ENCODE results near the gene ZNF205. TPM values are rescaled to one million over a fixed set of nuclear protein-coding genes. Genes with fewer than 3 reads are reported as not detected.

Gene ZNF205
- total and polyA plus RNA-seq, 2 of the 8 experiments (the other 6 are each of a cell fraction or from before 2014, with no cell fraction given), result 19.1 to 19.9 TPM

DNA sequence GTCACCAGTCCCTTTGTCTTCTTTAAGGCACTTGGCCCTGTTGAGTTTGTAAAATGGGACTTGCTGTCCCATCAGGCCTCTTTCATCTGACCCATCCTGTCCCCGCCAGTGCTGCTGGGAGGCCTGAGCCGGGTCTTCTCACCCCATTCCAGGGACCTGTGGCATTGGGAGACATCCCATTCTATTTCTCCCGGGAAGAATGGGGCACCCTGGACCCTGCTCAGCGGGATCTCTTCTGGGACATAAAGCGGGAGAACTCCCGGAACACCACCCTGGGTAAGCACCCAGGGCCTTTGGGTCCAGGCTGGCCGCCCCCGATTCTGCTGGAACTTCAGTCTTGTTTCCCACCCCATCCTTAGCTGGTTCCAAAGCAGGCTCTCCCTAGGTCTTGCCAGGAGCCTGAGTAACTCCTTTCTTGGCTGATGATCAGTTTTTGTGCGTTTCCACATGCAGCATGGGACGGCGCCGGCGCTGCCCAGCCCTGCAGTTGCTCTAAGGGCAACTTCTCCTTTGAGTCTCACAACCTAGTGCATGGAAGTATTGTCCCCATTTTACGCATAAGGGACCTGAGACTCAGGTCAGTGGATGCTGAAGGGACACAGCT is 26.5 kb downstream of the ZNF205 start:
- Histone ChIP-seq H3K79me2 (ENCODE audit: control insufficient read depth in 1 of 2, insufficient read depth in 2 of 2, low read length in 2 of 2) (peaks cover 4 to 6% of the 10 kb centered on the region in 2 experiments), H3K4me1 (replicated peaks in 1 of 4; ENCODE audit: control insufficient read depth in 3 of 4, insufficient read depth in 4 of 4, low read length in 3 of 4) (no peaks in the 10 kb centered on the region), H3K18ac (ENCODE audit: extremely low read depth, low read length) (no peak overlapping the region), H3K9ac (replicated peaks in 1 of 4; ENCODE audit: extremely low read depth in 1 of 4, low read depth in 3 of 4, low read length in 3 of 4) (no peak overlapping the region), H3K36me3 (ENCODE audit: control insufficient read depth in 2 of 4, insufficient read depth in 4 of 4, low read length in 3 of 4) (peaks cover 0 to 8% (median 3%) of the 10 kb centered on the region in 4 experiments; a peak in 4 of 8 replicates), H3K4me3 (ENCODE audit: extremely low read depth in 1 of 4, insufficient read depth in 2 of 4, low read depth in 3 of 4, low read length in 4 of 4) (no peak overlapping the region), H4K8ac (ENCODE audit: extremely low read depth, insufficient read depth, low read length) (no peak overlapping the region), H3K27me3 (replicated peaks in 1 of 4; ENCODE audit: control insufficient read depth in 3 of 4, extremely low read depth in 1 of 4, insufficient read depth in 3 of 4, low read length in 3 of 4) (no peaks in the 10 kb centered on the region), H3K79me1 (ENCODE audit: low read depth, low read length) (no peaks in the 10 kb centered on the region; the same call in 1 of the 2 replicates), H3K27ac (ENCODE audit: low read depth, low read length) (no peak overlapping the region), H2BK12ac (ENCODE audit: low read depth, low read length) (no peak overlapping the region), H2BK120ac (replicated peaks; ENCODE audit: low read depth, low read length) (no peak overlapping the region), H2BK20ac (ENCODE audit: low read length) (no peak overlapping the region), H2BK5ac (ENCODE audit: low read depth, low read length) (no peak overlapping the region), H2AFZ (ENCODE audit: low read length) (no peak overlapping the region), H4K20me1 (replicated peaks in 1 of 2; ENCODE audit: control insufficient read depth in 1 of 2, insufficient read depth in 2 of 2, low read length in 2 of 2) (peaks cover 0 to 7% of the 10 kb centered on the region in 2 experiments), H3K23ac (ENCODE audit: insufficient read length) (no peak overlapping the region), H3K9me3 (ENCODE audit: insufficient read depth in 2 of 2, low read depth in 1 of 2, low read length in 1 of 2) (no peaks in the 10 kb centered on the region), H2BK15ac (ENCODE audit: low read length) (no peak overlapping the region), H3K4ac (replicated peaks; ENCODE audit: insufficient read length, low read depth, low read length) (no peak overlapping the region), H2AK5ac (ENCODE audit: low read depth, low read length) (no peak overlapping the region), H3K56ac (replicated peaks; ENCODE audit: insufficient read length, low read depth, low read length) (no peak overlapping the region), H3K14ac (ENCODE audit: insufficient read length) (no peak overlapping the region), H4K91ac (replicated peaks; ENCODE audit: insufficient read length, low read length) (no peak overlapping the region), H3K23me2 (ENCODE audit: low read depth, low read length) (peaks cover 6% of the 10 kb centered on the region; the same call in 1 of the 2 replicates), H3K4me2 (ENCODE audit: insufficient read depth in 1 of 2, low read depth in 2 of 2, low read length in 2 of 2) (no peak overlapping the region), H4K5ac (ENCODE audit: insufficient read length, low read depth, low read length) (no peak overlapping the region)
- 83% methylated on average over 14 of the region's 14 CpGs; no CpG with 5 or more reads in 1 of the 2 experiments for WGBS, 2 experiments (ENCODE audit: extremely low coverage in 1 of 2, insufficient coverage in 1 of 2, insufficient read length in 1 of 2, insufficient replicate concordance in 2 of 2, low coverage in 1 of 2, low lambda C conversion rate in 2 of 2, missing lambda C conversion rate in 1 of 2)
- ChIA-PET POLR2A (ENCODE audit: partially characterized antibody) (interaction anchor here (0.9 to 2.3 kb wide), 4 partner anchors 9 to 508 kb away, joined by 3 to 5 read pairs (median 4); no protein-coding TSS in a partner anchor), CTCF (ENCODE audit: partially characterized antibody) (interaction anchor here (0.7 to 17.4 kb wide), 4 partner anchors 9 to 34 kb away, joined by 3 to 619 read pairs (median 28); partner anchors contain the start of genes ZNF205 and ZSCAN10)
- DNase-seq (ENCODE audit: low read depth in 1 of 2, low spot score in 2 of 2) (no peak), FAIRE-seq (no peak)
- TF ChIP-seq RBBP5 (IDR thresholded peaks at IDR 0.05; ENCODE audit: borderline replicate concordance, low read depth, low read length) (no peak), ZNF274 (IDR thresholded peaks at IDR 0.05; ENCODE audit: borderline replicate concordance, extremely low read depth, low read length) (no peak), KDM1A (IDR thresholded peaks at IDR 0.05; ENCODE audit: borderline replicate concordance, low read length) (no peak), CHD1 (IDR thresholded peaks at IDR 0.05; ENCODE audit: low read depth, low read length) (no peak), NANOG (IDR thresholded peaks at IDR 0.05; ENCODE audit: insufficient read depth, low read depth, low read length, poor library complexity, severe bottlenecking) (no peak), CTBP2 (IDR thresholded peaks at IDR 0.05; ENCODE audit: borderline replicate concordance, insufficient read depth, insufficient read length, low read length) (no peak), GABPA (IDR thresholded peaks at IDR 0.05; ENCODE audit: borderline replicate concordance, insufficient read depth, low read length) (no peak), EP300 (IDR thresholded peaks at IDR 0.05; ENCODE audit: borderline replicate concordance in 1 of 2, low read depth in 2 of 2, low read length in 2 of 2) (no peak), EGR1 (IDR thresholded peaks at IDR 0.05; ENCODE audit: borderline replicate concordance, low read depth, low read length) (no peak), SP2 (IDR thresholded peaks at IDR 0.05; ENCODE audit: low read length) (no peak), TBP (IDR thresholded peaks at IDR 0.05; ENCODE audit: low read depth, low read length) (no peak)
- TF ChIP-seq, protein P1, sequence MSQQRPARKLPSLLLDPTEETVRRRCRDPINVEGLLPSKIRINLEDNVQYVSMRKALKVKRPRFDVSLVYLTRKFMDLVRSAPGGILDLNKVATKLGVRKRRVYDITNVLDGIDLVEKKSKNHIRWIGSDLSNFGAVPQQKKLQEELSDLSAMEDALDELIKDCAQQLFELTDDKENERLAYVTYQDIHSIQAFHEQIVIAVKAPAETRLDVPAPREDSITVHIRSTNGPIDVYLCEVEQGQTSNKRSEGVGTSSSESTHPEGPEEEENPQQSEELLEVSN (IDR thresholded peaks at IDR 0.05), result no peak

All from H1 (cell line).